Measurements from ENCODE around the gene BAX. TPM values are rescaled to one million over a fixed set of nuclear protein-coding genes. Genes with fewer than 3 reads are reported as not detected.

The BAX gene
- total RNA-seq, 4 donors from 2014 or later = 28.2 to 74.4 (median 41.2) TPM

DNA sequence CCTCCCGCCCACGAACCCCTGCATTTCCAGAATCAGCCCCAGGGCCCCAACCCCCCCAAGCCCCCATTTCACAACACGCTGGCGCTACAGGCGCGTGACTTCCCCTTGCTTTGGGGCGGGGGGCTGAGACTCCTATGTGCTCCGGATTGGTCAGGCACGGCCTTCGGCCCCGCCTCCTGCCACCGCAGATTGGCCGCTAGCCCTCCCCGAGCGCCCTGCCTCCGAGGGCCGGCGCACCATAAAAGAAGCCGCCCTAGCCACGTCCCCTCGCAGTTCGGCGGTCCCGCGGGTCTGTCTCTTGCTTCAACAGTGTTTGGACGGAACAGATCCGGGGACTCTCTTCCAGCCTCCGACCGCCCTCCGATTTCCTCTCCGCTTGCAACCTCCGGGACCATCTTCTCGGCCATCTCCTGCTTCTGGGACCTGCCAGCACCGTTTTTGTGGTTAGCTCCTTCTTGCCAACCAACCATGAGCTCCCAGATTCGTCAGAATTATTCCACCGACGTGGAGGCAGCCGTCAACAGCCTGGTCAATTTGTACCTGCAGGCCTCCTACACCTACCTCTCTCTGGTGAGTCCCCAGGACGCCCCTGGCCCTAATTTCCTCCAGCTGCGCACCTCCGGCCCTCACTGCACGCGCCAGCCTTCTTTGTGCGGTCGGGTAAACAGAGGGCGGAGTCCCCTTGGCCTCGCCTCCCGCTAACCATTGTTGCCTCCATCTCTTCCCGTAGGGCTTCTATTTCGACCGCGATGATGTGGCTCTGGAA is 10.5 kb downstream of the BAX start, which contains the start of gene FTL:
FTL (plus strand) TSS at position 270 of the 766 bp plus-strand sequence; CDS start at position 469, 199 bp downstream.
- WGBS, 2 donors = 1% methylated on average over 20 to 32 of the region's 52 CpGs
- TF ChIP-seq POLR2A (IDR thresholded peaks at IDR 0.05) = peak; percentile 100
- TF ChIP-seq, protein P1, sequence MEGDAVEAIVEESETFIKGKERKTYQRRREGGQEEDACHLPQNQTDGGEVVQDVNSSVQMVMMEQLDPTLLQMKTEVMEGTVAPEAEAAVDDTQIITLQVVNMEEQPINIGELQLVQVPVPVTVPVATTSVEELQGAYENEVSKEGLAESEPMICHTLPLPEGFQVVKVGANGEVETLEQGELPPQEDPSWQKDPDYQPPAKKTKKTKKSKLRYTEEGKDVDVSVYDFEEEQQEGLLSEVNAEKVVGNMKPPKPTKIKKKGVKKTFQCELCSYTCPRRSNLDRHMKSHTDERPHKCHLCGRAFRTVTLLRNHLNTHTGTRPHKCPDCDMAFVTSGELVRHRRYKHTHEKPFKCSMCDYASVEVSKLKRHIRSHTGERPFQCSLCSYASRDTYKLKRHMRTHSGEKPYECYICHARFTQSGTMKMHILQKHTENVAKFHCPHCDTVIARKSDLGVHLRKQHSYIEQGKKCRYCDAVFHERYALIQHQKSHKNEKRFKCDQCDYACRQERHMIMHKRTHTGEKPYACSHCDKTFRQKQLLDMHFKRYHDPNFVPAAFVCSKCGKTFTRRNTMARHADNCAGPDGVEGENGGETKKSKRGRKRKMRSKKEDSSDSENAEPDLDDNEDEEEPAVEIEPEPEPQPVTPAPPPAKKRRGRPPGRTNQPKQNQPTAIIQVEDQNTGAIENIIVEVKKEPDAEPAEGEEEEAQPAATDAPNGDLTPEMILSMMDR (IDR thresholded peaks at IDR 0.05) = no peak
- intact Hi-C loops (cut with DNase I) = no loop called here
- Histone ChIP-seq H3K27me3 (no peaks in the 10 kb centered on the region), H3K4me1 (peaks cover 44 to 54% of the 10 kb centered on the region in 2 donors), H3K9me3 (no peaks in the 10 kb centered on the region), H3K4me3 (replicated peaks in 1 of 3) (peak within 1 kb of the TSS; percentile 45 to 100 (median 95)), H3K27ac (peak within 1 kb of the TSS; percentile 91 to 97 (median 92)), H3K36me3 (peaks cover 11 to 17% of the 10 kb centered on the region in 2 donors)
- DNase-seq = peak; percentile 98 to 99

DNA sequence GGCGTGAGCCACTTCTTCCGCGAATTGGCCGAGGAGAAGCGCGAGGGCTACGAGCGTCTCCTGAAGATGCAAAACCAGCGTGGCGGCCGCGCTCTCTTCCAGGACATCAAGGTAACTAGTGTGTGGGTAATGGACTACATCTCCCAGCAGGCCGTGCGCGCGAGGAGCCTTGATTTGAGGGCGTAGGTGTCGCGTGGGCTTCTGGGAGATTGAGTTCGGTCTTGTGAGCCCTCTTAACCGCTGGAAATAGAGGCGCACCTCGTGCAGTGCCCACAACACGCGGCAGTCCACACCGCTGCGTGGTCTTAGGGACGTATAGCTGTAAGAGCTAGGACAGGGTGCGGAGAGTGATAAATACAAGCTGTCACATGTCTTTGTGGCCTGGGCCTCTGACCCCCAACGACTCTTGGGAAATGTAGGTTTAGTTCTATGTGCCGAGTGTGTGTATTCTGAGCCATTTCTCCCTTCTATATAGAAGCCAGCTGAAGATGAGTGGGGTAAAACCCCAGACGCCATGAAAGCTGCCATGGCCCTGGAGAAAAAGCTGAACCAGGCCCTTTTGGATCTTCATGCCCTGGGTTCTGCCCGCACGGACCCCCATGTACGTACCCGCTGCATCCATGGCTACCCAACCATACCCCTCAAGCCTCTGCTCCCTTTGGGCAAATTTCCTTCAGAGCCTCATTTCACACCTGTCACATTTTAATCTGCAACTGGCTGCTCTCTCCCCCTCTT is 11.3 kb downstream of the BAX start:
- intact Hi-C loops (cut with DNase I) = no loop called here
- DNase-seq = peak; percentile 80 to 81
- Histone ChIP-seq H3K27ac (peak overlapping the region; percentile 91 to 97 (median 92)), H3K27me3 (no peaks in the 10 kb centered on the region), H3K4me1 (peaks cover 44 to 54% of the 10 kb centered on the region in 2 donors), H3K9me3 (no peaks in the 10 kb centered on the region), H3K36me3 (peaks cover 15 to 17% of the 10 kb centered on the region in 2 donors), H3K4me3 (replicated peaks in 1 of 3) (peak overlapping the region; percentile 45 to 100 (median 95))
- 18 to 20% methylated on average over 24 to 27 of the region's 36 CpGs for WGBS, 2 donors
- no peak for TF ChIP-seq POLR2A (IDR thresholded peaks at IDR 0.05)
- TF ChIP-seq, protein P1 (IDR thresholded peaks at IDR 0.05) = no peak

DNA sequence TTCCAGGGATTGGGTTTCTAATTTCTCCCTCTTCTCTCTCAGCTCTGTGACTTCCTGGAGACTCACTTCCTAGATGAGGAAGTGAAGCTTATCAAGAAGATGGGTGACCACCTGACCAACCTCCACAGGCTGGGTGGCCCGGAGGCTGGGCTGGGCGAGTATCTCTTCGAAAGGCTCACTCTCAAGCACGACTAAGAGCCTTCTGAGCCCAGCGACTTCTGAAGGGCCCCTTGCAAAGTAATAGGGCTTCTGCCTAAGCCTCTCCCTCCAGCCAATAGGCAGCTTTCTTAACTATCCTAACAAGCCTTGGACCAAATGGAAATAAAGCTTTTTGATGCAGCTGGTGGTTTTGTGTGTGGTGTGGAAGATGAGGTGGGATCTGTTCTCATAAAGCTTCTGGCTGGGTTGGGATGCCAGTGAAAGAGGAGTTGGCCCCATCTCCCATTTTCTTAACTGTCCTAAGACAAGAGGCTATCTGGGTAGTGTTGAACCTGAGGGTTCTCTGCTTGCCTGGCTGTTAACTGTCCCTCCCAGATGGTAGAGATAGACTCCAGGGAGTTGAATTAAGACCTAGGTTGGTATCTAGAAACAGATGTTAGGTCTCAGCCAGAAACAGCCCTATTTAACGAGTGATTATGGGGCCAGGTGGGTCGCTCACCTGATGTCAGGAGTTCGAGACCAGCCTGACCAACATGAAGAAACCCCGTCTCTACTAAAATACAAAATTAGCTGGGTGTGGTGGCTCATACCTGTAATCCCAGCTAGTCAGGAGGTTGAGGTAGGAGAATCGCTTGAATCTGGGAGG is 12.1 kb downstream of the BAX start:
- Histone ChIP-seq H3K27me3 (no peaks in the 10 kb centered on the region), H3K4me3 (replicated peaks in 1 of 3) (peak overlapping the region; percentile 45 to 100 (median 95)), H3K9me3 (no peaks in the 10 kb centered on the region), H3K4me1 (peaks cover 44 to 54% of the 10 kb centered on the region in 2 donors), H3K36me3 (peaks cover 15 to 17% of the 10 kb centered on the region in 2 donors), H3K27ac (peak overlapping the region; percentile 91 to 97 (median 92))
- 70 to 80% methylated on average over 10 of the region's 10 CpGs for WGBS, 2 donors
- peak; percentile 28 to 38 for DNase-seq
- TF ChIP-seq, protein P1 (IDR thresholded peaks at IDR 0.05) = no peak
- TF ChIP-seq POLR2A (IDR thresholded peaks at IDR 0.05) = no peak
- intact Hi-C loops (cut with DNase I) = no loop called here

DNA sequence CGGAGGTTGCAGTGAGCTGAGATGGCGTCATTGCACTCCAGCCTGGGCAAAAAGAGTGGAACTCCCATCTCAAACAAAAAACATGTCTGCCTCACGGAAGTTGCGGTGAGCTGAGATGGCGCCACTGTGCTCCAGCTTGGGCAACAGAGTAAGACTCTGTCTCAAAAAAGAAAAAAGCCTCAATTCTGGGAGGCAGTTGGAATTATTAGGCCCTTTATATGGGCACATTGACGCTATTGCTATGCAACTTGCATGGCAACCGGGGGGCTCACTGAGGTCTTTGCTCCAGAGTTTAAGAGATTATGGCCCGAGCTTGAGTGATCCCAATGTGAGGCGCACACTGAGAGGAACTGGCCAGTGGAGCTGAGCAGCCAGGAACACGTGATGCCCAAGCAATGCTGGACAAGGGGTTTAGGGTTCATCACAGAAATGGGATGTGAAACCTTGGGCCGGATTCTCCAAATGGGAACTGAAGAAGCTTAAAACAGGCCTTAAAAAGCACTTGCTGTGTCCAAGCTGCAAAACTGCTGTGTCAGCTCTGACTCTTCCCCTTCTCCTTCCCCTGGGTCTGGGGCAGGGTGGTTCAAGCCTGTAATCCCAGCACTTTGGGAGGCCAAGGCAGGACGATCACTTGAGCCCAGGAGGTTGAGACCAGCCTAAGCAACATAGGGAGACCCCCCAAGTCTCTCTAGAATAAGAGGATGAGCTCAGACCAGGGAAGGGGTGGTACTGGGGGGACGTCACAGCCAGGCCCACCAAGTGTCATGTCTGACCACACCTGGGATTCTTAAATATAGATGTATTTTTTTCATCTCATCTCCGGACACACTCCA is 12.9 kb downstream of the BAX start:
- peak overlapping the region in 1 of 3 donors; percentile 95 for H3K4me3 ChIP-seq (replicated peaks in 1 of 3)
- H3K27ac ChIP-seq = peak overlapping the region; percentile 91 to 97 (median 92)
- no peaks in the 10 kb centered on the region for H3K9me3 ChIP-seq
- peaks cover 15 to 17% of the 10 kb centered on the region in 2 donors for H3K36me3 ChIP-seq
- intact Hi-C loops (cut with DNase I) = no loop called here
- 87 to 88% methylated on average over 14 of the region's 14 CpGs for WGBS, 2 donors
- no peaks in the 10 kb centered on the region for H3K27me3 ChIP-seq
- H3K4me1 ChIP-seq = peaks cover 42 to 47% of the 10 kb centered on the region in 2 donors
- peak; percentile 52 to 57 for DNase-seq
- TF ChIP-seq, protein P1 (IDR thresholded peaks at IDR 0.05) = no peak
